HG03060 (cell line): Measurements from ENCODE around the gene GPATCH8.

Experiments used
- ATAC-seq: cut with Tn5 transposase; IDR thresholded peaks from one replicate; pipeline ENCODE4 v1.9.1; 2021; ENCODE audit warnings: low read depth, moderate number of reproducible peaks; ENCODE audit not compliant: unreplicated experiment

The GPATCH8 gene

DNA sequence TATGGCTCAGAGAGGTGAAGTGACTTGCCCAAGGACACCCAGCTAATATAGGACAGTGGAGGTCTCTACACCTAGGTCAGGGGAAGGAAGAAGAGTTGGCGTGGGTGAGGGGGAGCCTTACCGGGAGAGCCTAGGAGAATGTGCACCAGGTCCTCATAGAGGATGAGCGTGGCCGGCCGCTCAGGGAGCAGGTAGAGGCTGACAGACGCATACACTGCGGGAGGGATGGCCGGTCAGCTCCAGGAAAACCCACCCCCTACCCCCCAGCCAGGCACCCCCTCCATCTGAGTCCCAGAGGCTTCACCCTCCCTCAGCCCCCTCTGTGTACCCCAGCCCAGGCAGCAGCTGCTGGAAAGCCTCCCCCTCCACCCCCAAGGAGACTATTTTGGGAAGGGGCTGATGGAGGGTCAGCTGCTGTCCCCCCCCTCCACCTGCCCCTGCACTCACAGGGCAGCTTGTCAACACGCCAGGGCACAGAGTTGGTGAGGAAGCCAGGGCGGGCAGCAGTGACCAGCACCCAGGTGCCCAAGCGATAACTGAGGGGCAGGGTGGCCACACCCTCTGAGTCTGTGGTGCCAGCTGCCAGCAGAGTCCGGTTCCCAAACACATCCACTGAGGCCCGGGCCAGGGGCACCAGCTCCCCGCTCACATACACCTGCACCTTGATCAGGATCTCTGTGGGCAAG lies 143.6 kb downstream of the GPATCH8 start:
- no peak for ATAC-seq

DNA sequence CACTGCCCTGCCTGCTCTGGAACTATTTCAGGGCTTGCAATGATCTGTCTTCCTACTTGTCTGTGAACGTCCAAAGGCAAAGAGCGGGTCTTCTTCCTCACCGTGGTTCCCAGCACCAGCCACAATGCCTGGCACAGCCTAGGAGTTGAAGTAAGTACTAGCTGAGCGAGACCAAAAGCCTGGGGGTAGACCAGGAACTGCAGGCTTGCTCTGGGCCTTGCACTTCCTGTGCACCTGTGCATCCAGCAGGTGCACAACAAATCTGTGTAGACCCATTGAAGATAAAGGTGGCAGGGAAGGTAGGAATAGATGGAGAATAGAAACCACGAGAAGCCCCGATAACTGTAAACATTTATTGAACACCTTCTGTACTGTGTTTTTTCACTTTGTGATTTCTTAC lies 144.2 kb downstream of the GPATCH8 start:
- no peak for ATAC-seq

DNA sequence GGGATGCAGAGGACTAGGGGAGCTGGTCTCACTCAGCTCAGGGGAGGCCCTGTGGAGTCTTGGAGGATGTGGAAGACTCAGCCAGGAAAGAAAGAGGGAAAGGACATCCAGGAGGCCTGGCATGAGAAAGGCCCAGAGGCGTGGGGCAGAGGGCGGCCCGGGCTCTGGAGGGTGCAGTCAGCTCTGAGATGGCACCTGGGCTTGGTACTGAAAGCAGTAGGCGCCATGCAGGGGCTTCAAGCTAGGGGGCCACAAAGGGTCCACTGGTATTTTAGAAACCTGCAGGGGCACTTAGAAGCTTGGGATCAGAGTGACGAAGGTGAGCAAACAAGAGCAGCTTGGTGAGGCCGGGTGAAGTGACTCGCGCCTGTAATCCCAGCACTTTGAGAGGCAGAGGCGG lies 145.1 kb downstream of the GPATCH8 start:
- no peak for ATAC-seq

DNA sequence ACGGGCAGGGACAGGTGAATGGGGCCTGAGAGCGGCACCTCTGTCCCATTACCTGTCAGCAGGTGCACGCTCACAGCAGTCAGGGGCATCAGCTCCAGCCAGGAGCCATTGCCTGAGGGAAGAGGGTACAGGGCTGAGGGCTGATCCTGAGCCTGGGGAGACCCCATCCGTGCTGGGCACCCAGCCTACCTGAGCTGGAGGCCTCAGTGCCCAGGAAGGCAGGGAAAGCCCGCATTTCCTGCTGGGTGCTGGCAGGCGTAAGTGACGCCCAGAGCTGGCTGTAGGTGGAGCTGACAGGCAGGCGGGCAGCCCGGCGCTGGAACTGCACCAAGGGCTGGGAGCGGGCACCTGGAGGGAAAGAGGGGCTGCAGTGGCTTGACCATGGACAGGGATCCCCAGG lies 147.0 kb downstream of the GPATCH8 start:
- no peak for ATAC-seq

DNA sequence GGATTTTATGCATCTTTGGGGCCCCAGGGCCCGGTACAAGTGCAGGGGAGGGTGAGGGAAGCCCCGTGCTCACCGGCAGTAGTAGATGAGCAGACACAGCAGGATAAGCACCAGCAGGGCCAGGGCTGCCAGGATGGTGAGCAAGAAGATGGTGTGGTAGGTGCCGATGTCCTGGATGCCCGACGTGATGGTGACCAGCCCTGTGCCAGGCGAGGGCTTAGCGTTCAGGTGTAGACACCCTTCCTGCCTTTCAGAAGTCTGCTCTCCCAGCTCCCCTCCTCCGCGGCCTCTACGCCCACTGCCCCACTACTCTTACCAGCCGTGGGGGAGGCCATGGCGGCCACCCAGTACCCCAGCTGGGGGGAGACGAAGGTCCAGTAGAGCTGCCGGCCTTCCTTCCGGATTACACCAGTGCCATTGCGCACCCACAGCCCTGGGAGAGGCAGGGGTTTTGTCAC lies 147.5 kb downstream of the GPATCH8 start:
- ATAC-seq: no peak

DNA sequence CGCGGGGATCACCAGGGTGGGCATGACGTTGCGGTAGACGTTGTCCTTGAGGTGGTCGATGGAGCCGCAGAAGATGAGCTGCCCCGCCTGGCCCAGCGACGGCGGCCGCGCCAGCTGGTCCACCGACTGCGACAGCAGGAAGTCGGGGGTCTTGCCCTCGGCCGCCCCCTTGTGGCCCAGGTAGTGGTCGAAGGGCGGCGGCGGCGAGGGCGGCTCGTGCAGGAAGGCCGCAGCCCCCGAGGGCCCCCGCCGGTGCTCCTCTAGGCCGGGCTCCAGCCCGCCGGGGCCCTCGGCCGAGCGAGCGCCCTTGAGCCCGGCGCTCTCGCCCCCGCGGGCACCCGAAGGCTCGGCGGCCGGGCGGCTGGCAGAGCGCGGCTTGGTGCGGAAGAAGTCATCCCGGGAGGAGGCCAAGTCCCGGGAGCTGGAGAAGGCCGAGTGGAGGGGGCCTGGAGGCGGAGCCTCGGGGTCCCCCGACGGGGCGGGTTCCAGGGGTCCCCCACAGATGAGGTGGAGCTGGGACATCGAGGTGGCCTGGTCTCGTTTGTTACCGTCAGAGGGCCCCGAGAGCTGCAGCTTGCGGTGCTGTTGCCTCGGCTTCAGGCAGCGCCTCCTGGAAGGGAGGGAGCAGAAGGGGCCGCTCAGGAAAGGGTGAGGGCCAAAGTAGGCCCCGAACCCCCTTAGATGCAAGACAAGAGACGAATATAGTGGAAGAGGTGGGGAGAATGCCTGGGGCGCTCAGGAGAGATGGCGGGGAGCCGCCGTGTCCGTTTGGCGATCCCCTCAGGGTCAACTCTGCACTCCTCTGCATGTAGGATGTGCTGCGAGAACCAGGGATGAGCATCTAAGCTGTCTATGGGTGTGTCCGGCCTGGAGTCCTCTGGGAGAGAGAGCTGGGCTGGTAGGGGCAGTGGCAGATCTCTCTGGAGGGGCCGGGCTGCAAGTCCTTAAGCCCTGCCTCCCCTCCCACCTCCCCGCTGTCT lies 148.3 kb downstream of the GPATCH8 start:
- no peak for ATAC-seq

DNA sequence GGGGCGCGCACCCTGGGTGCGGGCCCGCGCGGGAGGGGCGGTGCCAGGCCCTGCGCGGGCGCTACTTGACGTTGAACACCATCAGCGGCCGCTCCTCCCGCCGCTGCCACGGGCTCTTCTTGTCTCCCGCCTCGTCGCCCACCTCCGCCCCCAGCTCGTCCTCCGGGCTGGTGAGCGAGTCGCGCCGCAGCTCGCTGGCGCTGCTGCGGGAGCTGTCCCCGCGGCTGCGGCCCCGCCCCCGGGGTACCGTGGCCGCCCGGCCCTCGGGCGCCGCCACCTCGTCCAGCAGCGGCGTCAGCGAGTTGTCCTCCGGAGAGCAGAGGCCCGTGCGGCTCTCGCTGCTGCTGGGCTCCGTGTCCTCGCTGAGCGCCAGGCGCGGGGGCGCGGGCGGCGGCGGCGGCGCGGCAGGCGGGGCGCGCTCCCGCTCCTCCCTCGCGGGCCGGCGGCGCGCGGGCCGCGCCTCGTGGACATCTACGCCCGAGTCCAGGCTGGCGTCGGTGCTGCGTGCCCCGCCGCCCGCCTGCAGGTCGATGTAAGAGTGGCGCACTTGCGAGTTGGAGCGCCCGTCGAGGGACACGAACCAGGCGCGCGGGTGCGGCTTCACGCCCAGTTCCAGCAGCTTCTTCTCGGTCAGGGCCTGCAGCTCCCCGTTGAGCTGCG lies 149.4 kb downstream of the GPATCH8 start:
- no peak for ATAC-seq

DNA sequence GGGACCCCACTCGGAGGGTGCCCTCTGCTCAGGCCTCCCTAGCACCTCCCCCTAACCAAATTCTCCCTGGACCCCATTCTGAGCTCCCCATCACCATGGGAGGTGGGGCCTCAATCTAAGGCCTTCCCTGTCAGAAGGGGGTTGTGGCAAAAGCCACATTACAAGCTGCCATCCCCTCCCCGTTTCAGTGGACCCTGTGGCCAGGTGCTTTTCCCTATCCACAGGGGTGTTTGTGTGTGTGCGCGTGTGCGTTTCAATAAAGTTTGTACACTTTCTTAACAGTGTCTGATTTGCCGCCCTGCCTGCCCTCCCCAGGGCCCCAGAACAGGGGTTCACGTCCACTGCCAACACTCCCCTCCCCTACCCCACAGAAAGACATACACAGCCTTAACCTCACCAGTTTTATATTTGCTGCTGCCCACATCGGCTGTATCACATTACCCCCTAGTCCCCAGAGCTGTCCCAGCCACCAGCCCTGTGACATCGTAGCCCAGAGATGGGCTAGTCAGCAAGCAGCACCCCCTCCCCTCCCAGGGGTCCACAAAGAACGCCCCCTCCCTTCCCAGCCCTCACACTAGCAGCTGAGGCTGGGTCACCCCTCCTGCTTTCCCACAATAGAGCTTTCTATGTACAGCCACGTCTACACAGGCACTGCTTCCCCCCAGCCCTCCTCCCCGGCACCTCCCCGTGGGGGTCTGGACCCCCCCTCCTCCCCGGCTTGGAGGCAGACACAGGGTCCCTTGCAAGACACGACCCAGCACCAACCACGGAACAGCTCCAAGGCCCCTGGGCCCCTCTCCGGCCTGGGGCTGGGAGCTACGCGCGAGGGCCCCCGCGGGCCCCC lies 150.2 kb downstream of the GPATCH8 start:
- no peak for ATAC-seq

DNA sequence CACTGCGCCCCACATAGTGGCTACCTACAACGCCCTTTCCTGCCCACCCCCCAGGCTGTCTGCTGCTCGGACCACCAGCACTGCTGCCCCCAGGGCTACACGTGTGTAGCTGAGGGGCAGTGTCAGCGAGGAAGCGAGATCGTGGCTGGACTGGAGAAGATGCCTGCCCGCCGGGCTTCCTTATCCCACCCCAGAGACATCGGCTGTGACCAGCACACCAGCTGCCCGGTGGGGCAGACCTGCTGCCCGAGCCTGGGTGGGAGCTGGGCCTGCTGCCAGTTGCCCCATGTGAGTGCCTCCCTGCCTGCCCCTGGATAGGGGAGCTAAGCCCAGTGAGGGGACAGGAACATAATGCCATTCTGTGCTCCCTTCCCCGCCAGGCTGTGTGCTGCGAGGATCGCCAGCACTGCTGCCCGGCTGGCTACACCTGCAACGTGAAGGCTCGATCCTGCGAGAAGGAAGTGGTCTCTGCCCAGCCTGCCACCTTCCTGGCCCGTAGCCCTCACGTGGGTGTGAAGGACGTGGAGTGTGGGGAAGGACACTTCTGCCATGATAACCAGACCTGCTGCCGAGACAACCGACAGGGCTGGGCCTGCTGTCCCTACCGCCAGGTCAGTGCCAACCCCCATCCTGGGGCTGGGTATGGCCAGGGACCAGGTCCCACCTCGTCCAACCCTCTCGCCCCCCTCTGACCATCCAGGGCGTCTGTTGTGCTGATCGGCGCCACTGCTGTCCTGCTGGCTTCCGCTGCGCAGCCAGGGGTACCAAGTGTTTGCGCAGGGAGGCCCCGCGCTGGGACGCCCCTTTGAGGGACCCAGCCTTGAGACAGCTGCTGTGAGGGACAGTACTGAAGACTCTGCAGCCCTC lies 151.0 kb downstream of the GPATCH8 start:
- no peak for ATAC-seq

DNA sequence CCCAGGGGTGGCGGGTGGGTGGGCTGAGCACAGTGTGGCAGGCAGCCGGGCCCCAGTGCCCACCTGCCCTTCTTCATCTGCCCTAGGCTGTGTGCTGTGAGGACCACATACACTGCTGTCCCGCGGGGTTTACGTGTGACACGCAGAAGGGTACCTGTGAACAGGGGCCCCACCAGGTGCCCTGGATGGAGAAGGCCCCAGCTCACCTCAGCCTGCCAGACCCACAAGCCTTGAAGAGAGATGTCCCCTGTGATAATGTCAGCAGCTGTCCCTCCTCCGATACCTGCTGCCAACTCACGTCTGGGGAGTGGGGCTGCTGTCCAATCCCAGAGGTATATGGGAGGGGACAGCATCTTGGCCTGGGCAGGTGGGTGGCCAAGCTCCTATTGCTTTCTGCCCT lies 151.7 kb downstream of the GPATCH8 start:
- no peak for ATAC-seq

DNA sequence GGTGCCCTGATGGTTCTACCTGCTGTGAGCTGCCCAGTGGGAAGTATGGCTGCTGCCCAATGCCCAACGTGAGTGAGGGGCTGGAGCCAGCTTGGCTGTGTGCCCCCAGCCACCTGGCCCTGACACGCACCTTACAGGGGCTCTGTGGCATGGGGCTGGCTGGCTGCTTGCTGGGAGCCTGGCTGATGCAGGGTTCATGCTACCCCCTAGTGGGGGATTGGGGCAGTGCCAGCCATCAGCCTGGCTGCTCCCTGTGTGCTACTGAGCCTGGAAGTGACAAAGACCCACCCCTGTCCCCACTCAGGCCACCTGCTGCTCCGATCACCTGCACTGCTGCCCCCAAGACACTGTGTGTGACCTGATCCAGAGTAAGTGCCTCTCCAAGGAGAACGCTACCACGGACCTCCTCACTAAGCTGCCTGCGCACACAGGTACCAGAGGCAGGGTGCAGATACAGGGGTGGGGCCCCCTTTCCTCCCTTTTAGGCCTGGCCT lies 152.4 kb downstream of the GPATCH8 start:
- ATAC-seq: no peak

DNA sequence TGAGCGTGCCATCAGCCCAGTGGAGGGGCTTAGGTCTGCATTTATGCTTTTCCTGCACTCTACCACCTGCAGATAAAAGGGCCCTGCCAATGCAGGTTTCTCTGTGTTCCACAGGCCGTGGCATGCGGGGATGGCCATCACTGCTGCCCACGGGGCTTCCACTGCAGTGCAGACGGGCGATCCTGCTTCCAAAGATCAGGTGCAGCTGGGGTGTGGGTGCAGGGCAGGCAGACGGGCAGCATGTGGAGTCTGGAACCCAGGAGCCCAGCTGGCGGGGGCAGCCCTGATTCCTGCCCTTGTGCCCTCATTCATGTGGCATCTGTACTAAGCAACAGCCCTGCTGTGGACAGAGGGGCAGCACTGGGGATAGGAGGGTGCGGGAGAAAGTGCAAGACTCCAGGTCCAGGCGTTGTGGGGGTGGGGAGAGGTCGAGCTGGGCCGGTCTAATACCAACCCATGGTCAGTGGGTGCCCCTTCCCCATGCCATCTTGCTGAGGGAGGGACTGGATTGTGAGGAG lies 153.6 kb downstream of the GPATCH8 start:
- ATAC-seq: no peak

DNA sequence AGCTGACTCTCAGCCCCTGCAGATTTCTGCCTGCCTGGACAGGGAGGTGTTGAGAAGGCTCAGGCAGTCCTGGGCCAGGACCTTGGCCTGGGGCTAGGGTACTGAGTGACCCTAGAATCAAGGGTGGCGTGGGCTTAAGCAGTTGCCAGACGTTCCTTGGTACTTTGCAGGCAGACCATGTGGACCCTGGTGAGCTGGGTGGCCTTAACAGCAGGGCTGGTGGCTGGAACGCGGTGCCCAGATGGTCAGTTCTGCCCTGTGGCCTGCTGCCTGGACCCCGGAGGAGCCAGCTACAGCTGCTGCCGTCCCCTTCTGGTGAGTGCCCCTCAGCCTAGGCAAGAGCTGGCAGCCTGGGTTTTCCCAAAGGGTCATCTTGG lies 154.2 kb downstream of the GPATCH8 start:
- no peak for ATAC-seq

DNA sequence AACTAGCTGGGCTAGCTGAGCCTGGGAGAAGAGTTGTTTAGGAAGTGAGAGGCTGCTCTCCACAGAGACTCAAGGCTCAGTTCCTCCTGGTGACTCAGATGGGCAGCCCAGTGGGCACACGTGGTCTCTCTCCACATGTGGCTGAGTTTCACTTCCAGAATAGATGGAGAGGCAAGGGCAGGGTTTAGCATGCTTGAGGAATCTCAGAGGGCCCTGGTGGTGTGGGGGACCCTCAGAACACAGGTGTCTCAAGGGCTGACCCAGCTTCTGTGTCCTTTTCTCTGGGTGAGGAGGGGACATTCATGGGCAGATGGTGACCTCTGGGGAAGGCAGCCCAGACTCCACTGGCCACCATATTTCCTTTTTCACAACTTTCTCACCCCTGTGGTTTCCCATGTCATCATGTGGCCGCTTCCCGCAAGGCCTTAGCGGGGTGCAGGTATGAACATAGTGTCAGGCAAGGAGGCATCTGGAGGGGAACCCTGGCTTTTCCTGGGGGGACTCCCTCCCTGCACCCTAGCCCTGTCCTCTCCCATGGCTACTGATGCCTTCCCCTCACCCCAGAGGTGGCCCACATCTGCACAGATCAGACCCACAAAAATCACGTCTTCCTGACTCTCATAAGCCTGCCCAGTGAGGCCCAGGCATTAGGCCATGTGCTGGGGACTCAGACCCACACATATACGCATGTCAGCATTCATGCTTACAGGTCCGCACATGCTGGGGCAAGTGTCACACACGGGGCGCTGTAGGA lies 154.8 kb downstream of the GPATCH8 start:
- ATAC-seq: peak; percentile 39
